Common myeloid progenitor, CD34-positive (primary cell): ENCODE results near the gene LSS.

Source experiments
- CTCF ChIA-PET: fragments of 350-600 bp; sonication (Branson Sonifier 250); formaldehyde crosslinking; loops from one replicate; lab custom pipeline; 2021; ENCODE audit warnings: antibody characterized with exemption; lab: Charles Lee
- POLR2A ChIA-PET: fragments of 350-600 bp; sonication (Branson Sonifier 250); formaldehyde crosslinking; loops from one replicate; lab custom pipeline; 2021; ENCODE audit warnings: antibody characterized with exemption; lab: Charles Lee
- DNase-seq, 3 donors: peaks; one replicate each; pipeline versions ENCODE4 v3.0.0 to v3.0.0-alpha.2; 2013
- H3K27ac ChIP-seq, 2 experiments: 1 replicate in 1 of 2; 2 replicates in 1 of 2; pipeline ENCODE4 v1.7.0; 2013; ENCODE audit warnings: inconsistent platforms in 2 of 2, low read length in 2 of 2, mild to moderate bottlenecking in 2 of 2, low read depth in 1 of 2, moderate library complexity in 1 of 2; ENCODE audit not compliant: severe bottlenecking in 2 of 2, insufficient read depth in 1 of 2, poor library complexity in 1 of 2
- H3K27me3 ChIP-seq, 5 experiments: replicated peaks in 2 of 5; 1 replicate in 3 of 5; 2 replicates in 2 of 5; pipeline versions ENCODE4 v1.6.1 to v1.7.0; 2013; ENCODE audit warnings: low read length in 4 of 5, mild to moderate bottlenecking in 2 of 5, moderate library complexity in 2 of 5, inconsistent platforms in 1 of 5; ENCODE audit not compliant: insufficient read depth in 5 of 5, control insufficient read depth in 4 of 5
- H3K36me3 ChIP-seq, 4 experiments: 1 replicate in 2 of 4; 2 replicates in 2 of 4; pipeline versions ENCODE4 v1.6.1 to v1.7.0; 2013; ENCODE audit warnings: low read length in 3 of 4, control low read depth in 1 of 4, mild to moderate bottlenecking in 1 of 4; ENCODE audit not compliant: control insufficient read depth in 4 of 4, insufficient read depth in 4 of 4
- H3K4me1 ChIP-seq, 4 experiments: 1 replicate in 3 of 4; 2 replicates in 1 of 4; pipeline versions ENCODE4 v1.6.1 to v1.7.1; 2013; ENCODE audit warnings: low read length in 3 of 4, mild to moderate bottlenecking in 3 of 4, control low read depth in 1 of 4, inconsistent platforms in 1 of 4, moderate library complexity in 1 of 4; ENCODE audit not compliant: control insufficient read depth in 4 of 4, insufficient read depth in 4 of 4; ENCODE audit errors: control extremely low read depth in 1 of 4
- H3K4me3 ChIP-seq, 7 experiments: 1 replicate in 4 of 7; 2 replicates in 3 of 7; pipeline versions ENCODE4 v1.5.1 to v1.7.0; 2013; ENCODE audit warnings: mild to moderate bottlenecking in 7 of 7, low read length in 6 of 7, moderate library complexity in 6 of 7, inconsistent platforms in 2 of 7, low read depth in 2 of 7, control low read depth in 1 of 7; ENCODE audit not compliant: insufficient read depth in 4 of 7, control insufficient read depth in 1 of 7; ENCODE audit errors: extremely low read depth in 1 of 7
- H3K9me3 ChIP-seq, 5 experiments: 1 replicate in 4 of 5; 2 replicates in 1 of 5; pipeline versions ENCODE4 v1.6.1 to v1.7.1; 2013; ENCODE audit warnings: low read length in 4 of 5, mild to moderate bottlenecking in 2 of 5, inconsistent platforms in 1 of 5, low read depth in 1 of 5, moderate library complexity in 1 of 5; ENCODE audit not compliant: control insufficient read depth in 4 of 5, insufficient read depth in 2 of 5; ENCODE audit errors: control extremely low read depth in 1 of 5
- WGBS: methylation state at CpG from one replicate; pipeline ENCODE4 v1.1.5; 2013; ENCODE audit not compliant: insufficient coverage; 5-methylcytosine and 5-hydroxymethylcytosine counted together

LSS gene

DNA sequence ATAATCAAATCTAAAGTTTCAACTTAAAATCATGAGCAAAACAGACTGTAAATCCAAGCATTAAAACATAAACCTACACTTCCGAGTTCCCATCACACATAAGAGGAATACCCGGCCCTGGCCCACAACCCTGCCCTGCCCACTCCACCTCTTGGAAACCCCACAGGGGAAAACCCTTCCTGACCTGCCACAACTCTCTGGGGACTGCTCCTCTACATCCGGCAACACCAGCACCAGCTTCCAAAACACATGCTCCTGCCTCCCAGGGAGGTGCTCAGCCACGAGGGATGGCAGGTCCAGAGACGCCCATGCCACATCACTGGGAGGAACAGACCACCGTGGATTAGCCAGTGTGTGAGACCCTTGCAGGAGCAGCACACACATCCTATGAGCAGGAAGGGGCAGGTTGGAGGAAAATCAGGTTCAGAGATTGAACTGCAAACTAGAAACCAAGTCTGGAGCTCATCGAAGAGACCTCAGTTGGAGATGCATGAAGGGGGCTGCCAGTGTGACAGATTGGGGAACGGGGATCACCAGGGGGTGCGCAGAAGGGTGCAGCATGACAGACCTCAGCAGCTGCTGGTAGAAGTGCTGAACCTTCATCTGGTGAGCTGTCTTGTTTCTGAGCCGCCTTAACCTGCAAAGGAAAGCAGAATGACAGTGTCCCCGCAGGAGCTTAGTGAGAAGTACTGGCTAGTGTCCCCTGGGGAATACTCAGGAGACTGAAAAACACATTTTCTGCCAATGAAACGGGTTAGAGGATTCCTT is 25.8 kb upstream of the LSS start:
- CTCF ChIA-PET, result interaction anchor here (0.7 to 2.5 kb wide), 7 partner anchors 14 to 111 kb away, joined by 3 to 6 read pairs (median 4); partner anchors contain the start of gene MCM3AP
- Histone ChIP-seq H3K4me1 (peaks cover 2 to 27% (median 20%) of the 10 kb centered on the region in 4 experiments), H3K9me3 (no peaks in the 10 kb centered on the region), H3K36me3 (peaks cover 11 to 81% (median 53%) of the 10 kb centered on the region in 4 experiments), H3K27ac (peak overlapping the region; percentile 1 to 69), H3K27me3 (no peaks in the 10 kb centered on the region), H3K4me3 (peak overlapping the region in 1 of 7 experiments; percentile 26)
- DNase-seq, result peak in 1 of 3 donors; percentile 7
- WGBS, result 56% methylated on average over 10 of the region's 12 CpGs
- POLR2A ChIA-PET, result interaction anchor here (0.5 kb wide), 1 partner anchor 17 kb away, joined by 3 read pairs; no protein-coding TSS in a partner anchor

DNA sequence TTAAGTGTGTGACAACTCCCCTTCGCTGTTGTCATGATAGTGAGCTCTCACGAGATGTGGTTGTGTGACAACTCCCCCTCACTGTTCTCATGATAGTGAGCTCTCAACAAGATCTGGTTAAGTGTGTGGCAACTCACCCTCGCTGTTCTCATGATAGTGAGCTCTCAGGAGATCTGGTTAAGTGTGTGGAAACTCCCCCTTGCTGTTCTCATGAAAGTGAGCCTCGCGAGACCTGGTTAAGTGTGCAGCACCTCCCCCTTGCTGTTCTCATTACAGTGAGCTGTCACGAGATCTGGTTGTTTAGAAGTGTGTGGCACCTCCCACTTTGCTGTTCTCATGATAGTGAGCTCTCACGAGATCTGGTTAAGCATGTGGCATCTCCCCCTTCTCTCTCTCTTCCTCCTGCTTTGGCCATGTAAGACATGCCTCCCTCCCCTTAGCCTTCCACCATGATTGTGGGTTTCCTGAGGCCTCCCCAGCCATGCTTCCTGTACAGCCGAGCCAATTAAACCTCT is 25.1 kb upstream of the LSS start:
- CTCF ChIA-PET, result interaction anchor here (0.5 to 2.5 kb wide), 7 partner anchors 14 to 100 kb away, joined by 3 to 6 read pairs (median 4); partner anchors contain the start of gene MCM3AP
- POLR2A ChIA-PET, result interaction anchor here (0.5 to 0.7 kb wide), 3 partner anchors 12 to 222 kb away, joined by 3 to 4 read pairs (median 3); no protein-coding TSS in a partner anchor

DNA sequence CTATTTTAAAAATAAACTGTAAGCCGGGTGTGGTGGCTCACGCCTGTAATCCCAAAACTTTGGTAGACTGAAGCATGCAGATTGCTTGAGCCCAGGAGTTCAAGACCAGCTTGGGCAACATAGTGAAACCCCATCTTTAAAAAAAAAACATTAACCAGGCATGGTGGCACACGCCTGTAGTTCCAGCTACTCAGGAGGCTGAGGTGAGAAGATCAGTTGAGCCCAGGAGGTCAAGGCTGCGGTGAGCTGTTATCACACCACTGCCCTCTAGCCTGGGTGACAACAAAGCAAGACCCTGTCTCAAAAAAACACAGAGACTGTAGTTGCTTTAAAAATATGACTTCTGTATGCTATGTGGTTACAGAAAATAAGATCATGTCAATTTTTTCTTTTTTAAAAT is 24.3 kb upstream of the LSS start:
- ChIA-PET CTCF (interaction anchor here (0.7 to 2.5 kb wide), 6 partner anchors 13 to 109 kb away, joined by 3 to 6 read pairs (median 4); partner anchors contain the start of gene MCM3AP), POLR2A (no interaction called here)
- peaks cover 11 to 80% (median 52%) of the 10 kb centered on the region in 4 experiments for H3K36me3 ChIP-seq
- peak overlapping the region in 1 of 2 experiments; percentile 69 for H3K27ac ChIP-seq
- no peak for DNase-seq
- peaks cover 2 to 27% (median 20%) of the 10 kb centered on the region in 4 experiments for H3K4me1 ChIP-seq
- no peaks in the 10 kb centered on the region for H3K9me3 ChIP-seq
- H3K27me3 ChIP-seq, result no peaks in the 10 kb centered on the region
- no peak overlapping the region for H3K4me3 ChIP-seq
- 100% methylated on average over 3 of the region's 4 CpGs for WGBS

More for the DNA sequence above, 25.1 kb upstream of the LSS start:
- peaks cover 2 to 27% (median 20%) of the 10 kb centered on the region in 4 experiments for H3K4me1 ChIP-seq
- H3K27ac ChIP-seq, result peak overlapping the region; percentile 42 to 69
- peaks cover 11 to 81% (median 51%) of the 10 kb centered on the region in 4 experiments for H3K36me3 ChIP-seq
- DNase-seq, result peak; percentile 92 to 98 (median 98)
- no peaks in the 10 kb centered on the region for H3K9me3 ChIP-seq
- H3K4me3 ChIP-seq, result peak overlapping the region in 1 of 7 experiments; percentile 26
- whole genome bisulfite sequencing, result 10% methylated on average over 4 of the region's 8 CpGs
- no peaks in the 10 kb centered on the region for H3K27me3 ChIP-seq

DNA sequence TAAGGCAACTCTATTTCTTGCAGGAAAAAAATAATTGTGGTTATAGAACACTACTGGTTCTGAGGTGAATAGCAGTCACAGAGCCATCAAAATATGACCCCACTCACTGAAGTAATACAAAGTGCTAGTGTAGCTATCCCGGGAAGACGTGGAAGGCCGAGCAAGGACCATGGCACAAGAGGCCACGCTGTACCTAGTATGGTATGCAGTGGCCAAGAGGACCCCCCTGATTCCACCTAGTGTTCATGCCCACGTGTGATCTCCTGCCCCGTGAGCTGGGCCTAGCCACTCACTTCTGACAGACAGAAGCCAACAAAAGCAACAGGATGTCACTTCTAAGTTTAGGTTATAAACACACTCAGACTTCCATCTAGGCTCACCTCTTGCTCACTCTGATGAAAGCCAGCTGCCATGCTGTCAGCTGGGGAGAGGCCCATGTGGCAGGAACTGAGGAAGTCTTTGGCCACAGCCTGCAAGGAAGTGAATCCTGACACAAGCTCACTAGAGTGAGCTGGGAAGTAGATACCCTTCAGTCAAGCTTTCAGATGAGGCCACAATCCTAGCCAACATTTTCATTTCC is 21.7 kb upstream of the LSS start:
- ChIA-PET POLR2A (no interaction called here), CTCF (interaction anchor here (1.1 to 1.9 kb wide), 2 partner anchors 9 to 20 kb away, joined by 3 to 4 read pairs; no protein-coding TSS in a partner anchor)
- Histone ChIP-seq H3K4me1 (peaks cover 2 to 23% (median 19%) of the 10 kb centered on the region in 4 experiments), H3K4me3 (no peak overlapping the region), H3K27ac (no peak overlapping the region), H3K27me3 (no peaks in the 10 kb centered on the region), H3K36me3 (peaks cover 16 to 80% (median 52%) of the 10 kb centered on the region in 4 experiments), H3K9me3 (no peaks in the 10 kb centered on the region)
- DNase-seq, result no peak
- 100% methylated on average over 5 of the region's 6 CpGs for WGBS

DNA sequence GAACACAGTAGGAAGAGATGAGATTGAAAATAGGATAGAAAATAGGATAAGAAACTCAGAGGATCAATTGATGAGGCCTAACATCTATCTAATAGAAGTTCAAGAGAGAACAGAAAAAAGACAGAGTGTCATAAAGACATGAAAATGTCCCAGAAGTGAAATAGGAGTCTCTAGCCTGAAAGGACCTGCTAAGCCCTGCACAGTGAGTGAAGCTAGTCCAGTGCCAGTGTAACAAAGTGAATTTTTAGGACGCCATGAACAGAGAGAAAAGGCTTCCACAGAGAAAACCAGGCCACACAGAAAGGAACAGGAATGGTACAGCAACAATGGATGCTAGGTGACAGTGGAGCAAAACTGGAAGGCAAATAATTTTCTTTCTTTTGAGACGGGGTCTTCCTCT is 20.3 kb upstream of the LSS start:
- Histone ChIP-seq H3K9me3 (no peaks in the 10 kb centered on the region), H3K27me3 (no peaks in the 10 kb centered on the region), H3K36me3 (peaks cover 18 to 83% (median 57%) of the 10 kb centered on the region in 4 experiments), H3K4me1 (peaks cover 0 to 10% (median 7%) of the 10 kb centered on the region in 4 experiments), H3K4me3 (no peak overlapping the region), H3K27ac (no peak overlapping the region)
- CTCF ChIA-PET, result interaction anchor here (1.9 kb wide), 1 partner anchor 18 kb away, joined by 4 read pairs; no protein-coding TSS in a partner anchor
- WGBS, result 100% methylated on average over 2 of the region's 2 CpGs
- POLR2A ChIA-PET, result no interaction called here
- no peak for DNase-seq

GRCh38 chr21:46248422-46248782 is 19.8 kb upstream of the LSS start:
- Histone ChIP-seq H3K4me3 (no peak overlapping the region), H3K4me1 (peaks cover 0 to 5% (median 3%) of the 10 kb centered on the region in 4 experiments), H3K9me3 (no peaks in the 10 kb centered on the region), H3K27ac (peak overlapping the region in 1 of 2 experiments; percentile 26), H3K36me3 (peaks cover 22 to 87% (median 62%) of the 10 kb centered on the region in 4 experiments), H3K27me3 (no peaks in the 10 kb centered on the region)
- ChIA-PET CTCF (no interaction called here), POLR2A (no interaction called here)
- DNase-seq, result no peak
- WGBS, result no CpG with 5 or more reads among the region's 1 CpG
